Measurements from ENCODE around the gene PRMT7.
A peak's percentile ranks its signal among the peaks of the same experiment; 100 is the strongest.

The PRMT7 gene

GRCh38 chr16:68365167-68365817 is 54.5 kb downstream of the PRMT7 start:
- H3K9me3 ChIP-seq (ENCODE audit: insufficient read depth, low read length, severe bottlenecking), result no peaks in the 10 kb centered on the region
- H3K4me1 ChIP-seq (ENCODE audit: insufficient read depth, low read length), result peaks cover 83% of the 10 kb centered on the region
- peak overlapping the region; percentile 88 for H3K9ac ChIP-seq (ENCODE audit: low read depth, low read length)
- H4K20me1 ChIP-seq (ENCODE audit: insufficient read depth, low read length), result peaks cover 90% of the 10 kb centered on the region
- DNase-seq, result no peak
- no peak overlapping the region for H2AFZ ChIP-seq (ENCODE audit: low read depth, low read length)
- peak overlapping the region in 1 of 2 experiments; percentile 33; a peak in 1 of 4 replicates for H3K4me3 ChIP-seq (ENCODE audit: low read depth in 1 of 2, low read length in 2 of 2)
- H3K79me2 ChIP-seq (ENCODE audit: insufficient read depth, low read length), result peaks cover 85% of the 10 kb centered on the region
- H3K27ac ChIP-seq (ENCODE audit: low read length), result peak overlapping the region; percentile 98
- H3K36me3 ChIP-seq (ENCODE audit: insufficient read depth, low read length), result peaks cover 100% of the 10 kb centered on the region
- TF ChIP-seq, protein P1, sequence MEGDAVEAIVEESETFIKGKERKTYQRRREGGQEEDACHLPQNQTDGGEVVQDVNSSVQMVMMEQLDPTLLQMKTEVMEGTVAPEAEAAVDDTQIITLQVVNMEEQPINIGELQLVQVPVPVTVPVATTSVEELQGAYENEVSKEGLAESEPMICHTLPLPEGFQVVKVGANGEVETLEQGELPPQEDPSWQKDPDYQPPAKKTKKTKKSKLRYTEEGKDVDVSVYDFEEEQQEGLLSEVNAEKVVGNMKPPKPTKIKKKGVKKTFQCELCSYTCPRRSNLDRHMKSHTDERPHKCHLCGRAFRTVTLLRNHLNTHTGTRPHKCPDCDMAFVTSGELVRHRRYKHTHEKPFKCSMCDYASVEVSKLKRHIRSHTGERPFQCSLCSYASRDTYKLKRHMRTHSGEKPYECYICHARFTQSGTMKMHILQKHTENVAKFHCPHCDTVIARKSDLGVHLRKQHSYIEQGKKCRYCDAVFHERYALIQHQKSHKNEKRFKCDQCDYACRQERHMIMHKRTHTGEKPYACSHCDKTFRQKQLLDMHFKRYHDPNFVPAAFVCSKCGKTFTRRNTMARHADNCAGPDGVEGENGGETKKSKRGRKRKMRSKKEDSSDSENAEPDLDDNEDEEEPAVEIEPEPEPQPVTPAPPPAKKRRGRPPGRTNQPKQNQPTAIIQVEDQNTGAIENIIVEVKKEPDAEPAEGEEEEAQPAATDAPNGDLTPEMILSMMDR (IDR thresholded peaks at IDR 0.05; ENCODE audit: borderline replicate concordance, extremely low read depth, low read length, poor library complexity, severe bottlenecking), result no peak
- no peak for TF ChIP-seq EZH2 (IDR thresholded peaks at IDR 0.05; ENCODE audit: borderline replicate concordance, low read depth, low read length, severe bottlenecking)
- H3K4me2 ChIP-seq (ENCODE audit: insufficient read depth, low read length), result peak overlapping the region; percentile 98
- H3K27me3 ChIP-seq (ENCODE audit: insufficient read depth, low read length, poor library complexity), result no peaks in the 10 kb centered on the region
- ATAC-seq (ENCODE audit: insufficient read depth, low read depth), result no peak

- Histone ChIP-seq H3K4me1 (ENCODE audit: insufficient read depth, low read length) (peaks cover 85% of the 10 kb centered on the region), H3K4me3 (ENCODE audit: low read depth in 1 of 2, low read length in 2 of 2) (peak overlapping the region in 1 of 2 experiments; percentile 33; a peak in 2 of 4 replicates), H4K20me1 (ENCODE audit: insufficient read depth, low read length) (peaks cover 85% of the 10 kb centered on the region), H3K27ac (ENCODE audit: low read length) (peak overlapping the region; percentile 98), H3K27me3 (ENCODE audit: insufficient read depth, low read length, poor library complexity) (no peaks in the 10 kb centered on the region), H3K36me3 (ENCODE audit: insufficient read depth, low read length) (peaks cover 96% of the 10 kb centered on the region), H3K9me3 (ENCODE audit: insufficient read depth, low read length, severe bottlenecking) (no peaks in the 10 kb centered on the region), H2AFZ (ENCODE audit: low read depth, low read length) (no peak overlapping the region), H3K4me2 (ENCODE audit: insufficient read depth, low read length) (peak overlapping the region; percentile 98), H3K9ac (ENCODE audit: low read depth, low read length) (peak overlapping the region; percentile 88), H3K79me2 (ENCODE audit: insufficient read depth, low read length) (peaks cover 92% of the 10 kb centered on the region)
- ATAC-seq (ENCODE audit: insufficient read depth, low read depth), result no peak
- no peak for TF ChIP-seq EZH2 (IDR thresholded peaks at IDR 0.05; ENCODE audit: borderline replicate concordance, low read depth, low read length, severe bottlenecking)
- TF ChIP-seq, protein P1 (IDR thresholded peaks at IDR 0.05; ENCODE audit: borderline replicate concordance, extremely low read depth, low read length, poor library complexity, severe bottlenecking), result no peak
- no peak for DNase-seq
Measured at GRCh38 chr16:68366062-68366461, 55.2 kb downstream of the PRMT7 start.

GRCh38 chr16:68367030-68367429 is 56.2 kb downstream of the PRMT7 start:
- TF ChIP-seq, protein P1 (IDR thresholded peaks at IDR 0.05; ENCODE audit: borderline replicate concordance, extremely low read depth, low read length, poor library complexity, severe bottlenecking), result peak; percentile 72
- no peak for TF ChIP-seq EZH2 (IDR thresholded peaks at IDR 0.05; ENCODE audit: borderline replicate concordance, low read depth, low read length, severe bottlenecking)
- Histone ChIP-seq H3K4me2 (ENCODE audit: insufficient read depth, low read length) (peak overlapping the region; percentile 98), H3K9ac (ENCODE audit: low read depth, low read length) (peak overlapping the region; percentile 88), H4K20me1 (ENCODE audit: insufficient read depth, low read length) (peaks cover 77% of the 10 kb centered on the region), H3K27me3 (ENCODE audit: insufficient read depth, low read length, poor library complexity) (no peaks in the 10 kb centered on the region), H3K9me3 (ENCODE audit: insufficient read depth, low read length, severe bottlenecking) (no peaks in the 10 kb centered on the region), H3K79me2 (ENCODE audit: insufficient read depth, low read length) (peaks cover 99% of the 10 kb centered on the region), H3K4me1 (ENCODE audit: insufficient read depth, low read length) (peaks cover 89% of the 10 kb centered on the region), H3K27ac (ENCODE audit: low read length) (peak overlapping the region; percentile 98), H2AFZ (ENCODE audit: low read depth, low read length) (no peak overlapping the region), H3K36me3 (ENCODE audit: insufficient read depth, low read length) (peaks cover 86% of the 10 kb centered on the region), H3K4me3 (ENCODE audit: low read depth in 1 of 2, low read length in 2 of 2) (peak overlapping the region in 1 of 2 experiments; percentile 83; a peak in 2 of 4 replicates)
- peak; percentile 80 for DNase-seq
- peak; percentile 19 for ATAC-seq (ENCODE audit: insufficient read depth, low read depth)

All from DND-41 (cell line).